ENCODE data around the gene SLC10A1.
"Not testable (repeated sequence)": the region's sequence is repeated elsewhere in the genome, so short reads cannot be mapped to it uniquely, and the experiment has no call there.

Gene SLC10A1
- 0 to 0.13 (median 0) reads per million in 18 experiments for total RNA-seq

- DNase-seq: peak; percentile 29 to 31
Observed at GRCh38 chr14:69796797-69797500, at the start of gene SLC10A1. Gene SLC10A1 (minus strand): TSS chr14:69797241. CDS start chr14:69797155, 86 bp downstream.

- no peak for DNase-seq
Observed at GRCh38 chr14:69845787-69846186, 48.7 kb upstream of the SLC10A1 start.

- no peak for DNase-seq
Observed at GRCh38 chr14:69845050-69845581, 48.1 kb upstream of the SLC10A1 start.

- DNase-seq: no peak
Observed at GRCh38 chr14:69844171-69844570, 47.1 kb upstream of the SLC10A1 start.

- DNase-seq: no peak
Observed at GRCh38 chr14:69842686-69843420, 45.8 kb upstream of the SLC10A1 start.

- DNase-seq: peak; percentile 23 to 31
Observed at GRCh38 chr14:69841656-69842055, 44.6 kb upstream of the SLC10A1 start.

GRCh38 chr14:69839661-69840060 lies 42.6 kb upstream of the SLC10A1 start:
- no peak for DNase-seq

- no peak for DNase-seq
Observed at GRCh38 chr14:69838881-69839416, 41.9 kb upstream of the SLC10A1 start.

GRCh38 chr14:69828879-69829278 lies 31.8 kb upstream of the SLC10A1 start:
- no peak for DNase-seq

- no peak for DNase-seq
Observed at GRCh38 chr14:69828354-69828753, 31.3 kb upstream of the SLC10A1 start.

- DNase-seq: no peak
Observed at GRCh38 chr14:69827560-69827959, 30.5 kb upstream of the SLC10A1 start.

- DNase-seq: no peak
Observed at GRCh38 chr14:69822456-69822855, 25.4 kb upstream of the SLC10A1 start.

GRCh38 chr14:69820991-69821390 lies 23.9 kb upstream of the SLC10A1 start:
- no peak for DNase-seq

GRCh38 chr14:69819607-69820006 lies 22.6 kb upstream of the SLC10A1 start:
- no peak for DNase-seq

GRCh38 chr14:69818758-69819191 lies 21.7 kb upstream of the SLC10A1 start:
- DNase-seq: peak; percentile 74 to 84

- no peak for DNase-seq
Observed at GRCh38 chr14:69816216-69816615, 19.2 kb upstream of the SLC10A1 start.

GRCh38 chr14:69815556-69815955 lies 18.5 kb upstream of the SLC10A1 start:
- no peak for DNase-seq

- DNase-seq: no peak
Observed at GRCh38 chr14:69814397-69814796, 17.4 kb upstream of the SLC10A1 start.

- DNase-seq: not testable (repeated sequence)
Observed at GRCh38 chr14:69813346-69813745, 16.3 kb upstream of the SLC10A1 start.

GRCh38 chr14:69812711-69813110 lies 15.7 kb upstream of the SLC10A1 start:
- no peak for DNase-seq

- no peak for DNase-seq
Observed at GRCh38 chr14:69811868-69812252, 14.8 kb upstream of the SLC10A1 start.

- DNase-seq: no peak
Observed at GRCh38 chr14:69811227-69811867, 14.3 kb upstream of the SLC10A1 start.
